SJCRH30 (cell line): ENCODE measurements around the gene MBP. TPM values are rescaled to one million over a fixed set of nuclear protein-coding genes. Genes with fewer than 3 reads are reported as not detected.
A peak's percentile ranks its signal among the peaks of the same experiment; 100 is the strongest.
"Not testable (repeated sequence)": the region's sequence is repeated elsewhere in the genome, so short reads cannot be mapped to it uniquely, and the experiment has no call there.

Source experiments
- DNase-seq, 2 experiments: peaks; one replicate each; pipeline ENCODE4 v3.0.0-alpha.2; 2015 to 2020
- H3K27ac ChIP-seq: fragments of 250-450 bp; sonication (Bioruptor Pico); 2 replicates; pipeline ENCODE4 v1.5.1; 2020; ENCODE audit warnings: mild to moderate bottlenecking, moderate library complexity
- H3K27me3 ChIP-seq: fragments of 250-450 bp; sonication (Bioruptor Pico); 2 replicates; pipeline ENCODE4 v1.5.1; 2020; ENCODE audit warnings: mild to moderate bottlenecking, moderate library complexity
- H3K36me3 ChIP-seq: fragments of 250-450 bp; sonication (Bioruptor Pico); 2 replicates; pipeline ENCODE4 v1.5.1; 2020; ENCODE audit warnings: mild to moderate bottlenecking, moderate library complexity
- H3K4me1 ChIP-seq: fragments of 250-450 bp; sonication (Bioruptor Pico); 2 replicates; pipeline ENCODE4 v1.5.1; 2020; ENCODE audit warnings: mild to moderate bottlenecking, moderate library complexity
- H3K4me3 ChIP-seq: fragments of 250-450 bp; sonication (Bioruptor Pico); 2 replicates; pipeline ENCODE4 v1.5.1; 2020; ENCODE audit warnings: mild to moderate bottlenecking, moderate library complexity
- H3K9me3 ChIP-seq: fragments of 250-450 bp; sonication (Bioruptor Pico); replicated peaks from 2 replicates; pipeline ENCODE4 v1.5.1; 2020; ENCODE audit warnings: mild to moderate bottlenecking, moderate library complexity
- total RNA-seq: library from RNA; depleted of rRNA; stranded (reverse); fragments of >200 nt; shearing (Covaris generic); gene quantifications from 2 replicates; pipeline ENCODE4 v1.2.3, GENCODE V29; 2014

Gene MBP
- total RNA-seq, 1 experiment from 2014 or later = 0.20 TPM

DNA sequence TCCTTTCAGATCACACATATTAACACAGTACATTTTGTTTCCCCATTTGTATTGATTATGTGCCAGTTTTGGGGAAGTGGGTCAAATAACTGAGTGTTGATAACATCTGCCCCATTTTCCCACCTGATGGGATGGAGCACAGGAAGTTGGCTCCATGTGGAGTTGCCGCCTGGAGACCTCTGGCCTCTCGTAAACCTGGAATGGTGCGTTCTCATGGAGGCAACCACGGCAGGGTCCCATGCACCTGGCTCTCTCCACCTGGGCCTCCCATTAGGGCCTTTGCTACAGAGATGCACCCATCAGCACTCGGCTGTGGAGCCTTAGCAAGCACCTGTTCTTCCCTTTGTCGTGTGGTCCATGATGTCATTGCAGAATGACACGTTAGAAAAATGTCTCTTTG, 130.6 kb downstream of the MBP start:
- Histone ChIP-seq H3K36me3 (no peaks in the 10 kb centered on the region), H3K9me3 (no peaks in the 10 kb centered on the region), H3K4me3 (no peak overlapping the region), H3K27ac (no peak overlapping the region), H3K4me1 (no peaks in the 10 kb centered on the region), H3K27me3 (no peaks in the 10 kb centered on the region)
- no peak for DNase-seq

DNA sequence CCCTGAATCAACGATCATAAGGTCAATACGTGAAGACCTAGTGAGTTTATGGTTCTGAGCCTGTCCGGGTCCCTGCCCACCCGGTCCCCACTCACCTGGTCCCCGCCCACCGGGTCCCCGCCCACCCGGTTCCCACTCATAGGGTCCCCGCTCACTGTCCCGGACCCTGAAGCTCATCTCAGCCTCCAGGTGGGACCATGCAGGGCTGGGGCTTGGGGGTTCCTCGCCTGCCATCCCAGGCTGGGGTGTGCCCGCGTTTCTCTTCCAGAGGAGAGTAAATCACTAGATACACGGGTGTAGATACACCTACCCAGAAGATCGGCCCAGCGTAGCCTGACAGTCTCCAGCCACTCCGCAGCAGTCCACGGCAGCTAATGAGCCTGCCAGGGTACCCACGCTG, 131.5 kb downstream of the MBP start:
- Histone ChIP-seq H3K27me3 (no peaks in the 10 kb centered on the region), H3K36me3 (no peaks in the 10 kb centered on the region), H3K9me3 (no peaks in the 10 kb centered on the region), H3K4me3 (no peak overlapping the region), H3K4me1 (no peaks in the 10 kb centered on the region), H3K27ac (no peak overlapping the region)
- no peak for DNase-seq

DNA sequence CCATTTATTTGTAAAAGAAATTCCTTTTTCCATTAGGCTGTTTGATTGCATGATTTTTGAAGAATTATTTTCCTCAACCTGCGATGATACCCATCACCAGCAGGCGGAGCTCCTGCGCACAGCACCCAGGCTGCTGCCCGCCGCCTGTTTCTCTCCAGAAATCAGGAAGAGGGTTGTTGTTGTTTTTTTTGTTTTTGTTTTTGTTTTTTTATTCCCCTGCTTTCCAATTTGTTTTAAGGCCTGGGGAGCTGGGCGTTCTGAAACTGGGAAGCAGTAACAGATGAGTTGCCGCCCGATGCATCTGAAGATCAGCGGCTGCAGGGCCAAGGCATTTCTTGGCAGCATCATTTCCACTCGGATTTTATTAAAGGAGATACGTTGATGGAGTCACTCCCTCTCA, 132.1 kb downstream of the MBP start:
- Histone ChIP-seq H3K27me3 (no peaks in the 10 kb centered on the region), H3K9me3 (no peaks in the 10 kb centered on the region), H3K4me3 (no peak overlapping the region), H3K36me3 (no peaks in the 10 kb centered on the region), H3K4me1 (no peaks in the 10 kb centered on the region), H3K27ac (no peak overlapping the region)
- peak in 1 of 2 experiments; percentile 42 for DNase-seq

- H3K36me3 ChIP-seq = no peaks in the 10 kb centered on the region
- H3K4me1 ChIP-seq = no peaks in the 10 kb centered on the region
- H3K4me3 ChIP-seq = no peak overlapping the region
- no peaks in the 10 kb centered on the region for H3K9me3 ChIP-seq
- no peak for DNase-seq
- H3K27me3 ChIP-seq = no peaks in the 10 kb centered on the region
- no peak overlapping the region for H3K27ac ChIP-seq
Measured at GRCh38 chr18:76999077-76999476, 133.5 kb downstream of the MBP start.

DNA sequence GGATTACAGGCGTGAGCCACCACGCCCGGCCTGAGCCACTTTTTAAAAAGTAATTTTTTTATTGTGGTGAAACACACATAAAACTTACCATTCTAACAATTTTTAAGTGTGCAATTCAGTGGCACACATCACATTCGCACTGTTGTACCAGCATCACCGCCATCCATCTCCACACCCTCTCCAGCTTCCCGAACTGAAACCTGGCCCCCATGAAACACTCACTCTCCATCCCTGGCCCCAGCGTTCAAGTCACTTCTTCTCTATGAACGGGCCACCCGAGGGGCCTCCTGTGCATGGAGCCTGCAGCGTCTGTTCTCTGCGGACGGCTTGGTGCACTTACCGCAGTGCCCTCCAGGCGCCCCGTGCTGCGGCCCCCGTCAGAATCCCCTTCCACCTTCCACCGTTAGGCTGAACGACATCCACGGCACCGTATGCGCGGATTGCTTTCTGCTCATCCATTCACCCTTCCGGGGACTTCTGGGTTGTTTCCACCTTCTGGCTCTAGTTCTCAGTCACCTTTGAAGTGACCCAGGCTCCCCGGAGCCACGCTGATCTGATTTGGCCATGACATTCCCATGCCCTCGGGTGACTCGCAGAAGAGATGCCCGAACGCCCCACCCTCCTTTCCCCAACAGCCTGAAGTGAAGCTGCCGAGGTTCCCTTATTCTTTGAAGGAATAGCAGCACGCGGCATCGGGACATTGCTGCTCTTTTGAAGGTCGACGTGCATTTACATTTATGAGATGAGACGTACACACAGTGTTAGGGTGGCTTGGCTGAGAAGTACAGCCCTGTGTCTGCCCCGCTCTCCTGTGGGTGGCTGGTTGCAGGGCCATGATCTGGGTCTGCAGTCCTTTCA, 134.4 kb downstream of the MBP start:
- Histone ChIP-seq H3K4me1 (no peaks in the 10 kb centered on the region), H3K9me3 (no peaks in the 10 kb centered on the region), H3K27ac (no peak overlapping the region), H3K36me3 (no peaks in the 10 kb centered on the region), H3K27me3 (no peaks in the 10 kb centered on the region), H3K4me3 (no peak overlapping the region)
- DNase-seq = no peak

DNA sequence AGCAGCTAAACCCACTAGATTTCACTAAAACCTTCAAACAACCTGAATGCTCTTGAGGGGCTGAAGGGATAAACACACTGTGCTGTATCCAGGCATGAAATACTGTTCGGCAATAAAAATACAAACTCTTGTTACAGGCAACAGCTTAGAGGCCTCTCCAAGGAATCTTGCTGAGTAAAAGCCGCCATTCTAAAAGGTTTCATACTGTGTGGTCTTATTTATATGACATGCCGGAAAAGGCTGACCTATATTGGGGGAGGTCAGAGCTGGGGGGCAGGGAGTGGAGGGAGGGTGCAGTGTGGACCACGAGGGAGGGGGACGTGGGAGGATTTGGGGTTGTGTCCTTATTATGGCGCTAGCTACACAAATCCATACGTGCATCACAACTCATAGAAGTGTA, 136.2 kb downstream of the MBP start:
- no peak overlapping the region for H3K27ac ChIP-seq
- no peaks in the 10 kb centered on the region for H3K4me1 ChIP-seq
- no peak overlapping the region for H3K4me3 ChIP-seq
- DNase-seq = no peak
- no peaks in the 10 kb centered on the region for H3K9me3 ChIP-seq
- no peaks in the 10 kb centered on the region for H3K36me3 ChIP-seq
- H3K27me3 ChIP-seq = no peaks in the 10 kb centered on the region

DNA sequence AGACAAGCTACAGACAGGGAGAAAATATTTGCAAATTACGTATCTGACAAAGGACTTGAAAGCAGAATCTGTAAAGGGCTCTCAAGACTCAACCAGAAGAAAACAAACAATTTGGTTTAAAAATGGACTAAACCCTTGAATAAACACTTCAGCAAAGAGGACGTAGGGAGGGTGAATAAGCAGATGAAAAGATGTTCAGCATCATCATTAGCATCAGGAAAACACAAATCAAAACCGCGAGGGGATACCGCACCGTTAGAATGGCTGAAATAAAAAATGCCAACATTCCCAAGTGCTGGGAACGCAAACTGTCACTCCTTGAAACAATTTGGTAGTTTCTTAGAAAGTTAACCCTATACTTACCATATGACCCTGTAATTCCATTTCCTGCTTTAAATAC, 136.7 kb downstream of the MBP start:
- no peaks in the 10 kb centered on the region for H3K36me3 ChIP-seq
- H3K9me3 ChIP-seq = no peaks in the 10 kb centered on the region
- H3K27ac ChIP-seq = no peak overlapping the region
- no peaks in the 10 kb centered on the region for H3K4me1 ChIP-seq
- H3K4me3 ChIP-seq = no peak overlapping the region
- no peak for DNase-seq
- no peaks in the 10 kb centered on the region for H3K27me3 ChIP-seq

GRCh38 chr18:76994086-76994654, 138.4 kb downstream of the MBP start:
- no peaks in the 10 kb centered on the region for H3K27me3 ChIP-seq
- no peak for DNase-seq
- no peaks in the 10 kb centered on the region for H3K36me3 ChIP-seq
- H3K27ac ChIP-seq = no peak overlapping the region
- no peaks in the 10 kb centered on the region for H3K9me3 ChIP-seq
- H3K4me3 ChIP-seq = no peak overlapping the region
- no peaks in the 10 kb centered on the region for H3K4me1 ChIP-seq

DNA sequence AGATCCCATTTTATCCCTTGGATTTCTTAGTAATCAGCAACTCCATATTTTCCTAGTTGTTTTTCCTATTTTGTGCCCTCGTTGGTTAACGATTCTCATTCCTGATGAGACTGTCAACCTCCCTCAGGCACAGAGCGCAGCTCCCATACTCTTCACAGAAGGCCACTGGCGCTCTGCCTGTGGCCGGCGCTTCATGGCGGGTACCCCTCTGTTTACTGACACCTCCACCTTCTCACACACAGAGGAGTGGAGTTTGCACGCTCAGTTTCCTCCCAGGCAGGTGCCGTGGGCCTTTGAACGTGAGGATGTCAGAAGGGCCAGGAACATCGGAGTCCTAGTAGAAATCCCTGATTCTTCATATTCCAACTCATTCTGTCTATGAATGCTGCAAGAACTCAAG, 139.0 kb downstream of the MBP start:
- Histone ChIP-seq H3K27me3 (no peaks in the 10 kb centered on the region), H3K27ac (no peak overlapping the region), H3K4me1 (no peaks in the 10 kb centered on the region), H3K4me3 (no peak overlapping the region), H3K36me3 (no peaks in the 10 kb centered on the region), H3K9me3 (no peaks in the 10 kb centered on the region)
- DNase-seq = no peak

- Histone ChIP-seq H3K27ac (no peak overlapping the region), H3K27me3 (no peaks in the 10 kb centered on the region), H3K4me1 (no peaks in the 10 kb centered on the region), H3K36me3 (no peaks in the 10 kb centered on the region), H3K9me3 (no peaks in the 10 kb centered on the region), H3K4me3 (no peak overlapping the region)
- DNase-seq = no peak
Measured at GRCh38 chr18:76993085-76993382, 139.5 kb downstream of the MBP start.

DNA sequence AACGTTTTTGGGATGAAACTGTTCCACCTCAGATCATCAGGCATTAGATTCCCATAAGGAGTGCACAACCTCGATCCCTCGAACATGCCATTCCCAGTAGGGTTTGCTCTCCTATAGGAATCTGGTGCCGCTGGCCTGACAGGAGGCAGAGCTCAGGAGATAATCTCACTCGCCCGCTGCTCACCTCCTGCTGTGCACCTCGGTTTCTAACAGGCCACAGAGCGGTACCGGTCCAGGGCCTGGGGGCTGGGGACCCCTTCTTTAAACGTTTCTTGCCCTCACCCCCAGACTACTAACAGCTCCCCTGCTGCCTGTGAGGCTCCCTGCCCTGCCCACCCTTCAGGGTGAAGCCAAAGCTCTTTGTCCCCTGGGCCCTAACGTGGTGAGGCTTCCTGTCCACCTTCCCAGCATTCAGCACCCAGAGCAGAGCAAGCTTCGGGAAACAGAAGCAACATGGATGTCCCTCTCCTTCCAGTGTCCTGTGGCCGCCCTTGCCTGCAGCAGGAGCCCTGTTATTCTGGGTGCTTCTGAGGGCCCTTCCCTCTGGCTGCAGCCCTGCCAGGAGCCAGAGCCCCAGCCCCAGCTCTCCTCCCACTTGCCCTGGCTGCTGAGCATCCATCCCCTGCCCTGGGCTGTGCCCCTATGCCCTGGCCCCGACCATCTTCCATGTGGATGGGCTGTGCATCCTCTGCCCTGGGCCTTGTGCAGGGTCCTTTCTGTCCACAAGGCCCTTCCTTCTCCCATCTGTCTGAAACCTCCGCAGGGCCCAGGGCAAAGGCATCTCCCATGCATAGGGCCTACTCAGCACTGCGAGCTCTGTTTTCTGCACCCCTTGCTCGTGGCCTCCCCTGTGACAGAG, 140.1 kb downstream of the MBP start:
- no peaks in the 10 kb centered on the region for H3K27me3 ChIP-seq
- H3K4me3 ChIP-seq = no peak overlapping the region
- H3K9me3 ChIP-seq = no peaks in the 10 kb centered on the region
- no peaks in the 10 kb centered on the region for H3K4me1 ChIP-seq
- no peaks in the 10 kb centered on the region for H3K36me3 ChIP-seq
- no peak for DNase-seq
- H3K27ac ChIP-seq = no peak overlapping the region

DNA sequence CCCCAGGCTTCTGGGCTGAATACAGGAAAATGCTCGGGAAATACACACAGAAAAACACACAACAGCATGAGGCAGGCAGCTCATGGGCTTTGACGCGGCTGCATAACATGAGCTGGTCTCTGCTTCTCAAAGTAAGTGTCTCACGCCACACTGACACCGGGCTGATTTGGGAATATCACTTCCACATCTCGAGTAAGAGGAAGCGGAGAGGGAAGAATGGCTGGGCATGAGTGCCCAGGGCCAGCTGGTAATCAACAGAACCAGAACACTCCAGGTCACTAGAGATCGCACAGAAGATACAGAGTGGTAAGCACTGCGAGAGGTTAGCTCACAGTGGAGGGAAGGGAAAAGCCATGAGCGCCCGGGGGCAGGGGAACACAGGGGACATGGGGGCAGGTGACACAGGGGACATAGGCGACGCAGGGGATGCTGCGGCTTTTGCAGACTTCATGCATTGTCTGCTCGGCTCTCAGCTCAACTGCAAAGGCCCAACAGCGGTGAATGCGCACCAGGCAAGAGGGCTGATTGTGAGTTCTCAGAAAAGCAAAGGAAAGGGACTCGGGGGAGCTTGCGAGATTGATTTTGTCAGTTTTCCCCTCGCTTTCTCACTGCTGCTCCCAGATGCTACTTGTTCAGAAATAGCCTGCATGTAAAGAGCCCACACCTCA, 141.4 kb downstream of the MBP start:
- no peak for DNase-seq
- Histone ChIP-seq H3K36me3 (no peaks in the 10 kb centered on the region), H3K27me3 (no peaks in the 10 kb centered on the region), H3K9me3 (no peaks in the 10 kb centered on the region), H3K27ac (no peak overlapping the region), H3K4me3 (no peak overlapping the region), H3K4me1 (no peaks in the 10 kb centered on the region)

GRCh38 chr18:76990343-76991020, 142.1 kb downstream of the MBP start:
- not testable (repeated sequence) for H3K4me3 ChIP-seq, DNase-seq, H3K36me3 ChIP-seq, H3K4me1 ChIP-seq, H3K27me3 ChIP-seq, H3K9me3 ChIP-seq, H3K27ac ChIP-seq

GRCh38 chr18:76989647-76990190, 142.9 kb downstream of the MBP start:
- H3K9me3 ChIP-seq = no peaks in the 10 kb centered on the region
- no peaks in the 10 kb centered on the region for H3K27me3 ChIP-seq
- H3K4me3 ChIP-seq = no peak overlapping the region
- H3K4me1 ChIP-seq = no peaks in the 10 kb centered on the region
- DNase-seq = no peak
- H3K36me3 ChIP-seq = no peaks in the 10 kb centered on the region
- no peak overlapping the region for H3K27ac ChIP-seq
